Heart right ventricle (tissue), 16 donors: ENCODE measurements around the gene CERS6. TPM values are rescaled to one million over a fixed set of nuclear protein-coding genes. Genes with fewer than 3 reads are reported as not detected.
"Not testable (repeated sequence)": the region's sequence is repeated elsewhere in the genome, so short reads cannot be mapped to it uniquely, and the experiment has no call there.

Experiments used
- ATAC-seq, 8 donors: fragments of 200-7000 bp; cut with Tn5 transposase; one replicate each; pipeline ENCODE4 v1.9.1; 2020; ENCODE audit warnings: mild to moderate bottlenecking in 8 of 8, moderate library complexity in 8 of 8, moderate number of reproducible peaks in 1 of 8
- DNase-seq, 2 donors: peaks; one replicate each; pipeline ENCODE4 v3.0.0-alpha.2; 2020
- H3K27ac ChIP-seq, 10 donors: fragments of 200-600 bp; sonication (generic) in 2 of 10; one replicate each; pipeline versions ENCODE4 v1.5.0 to v1.8.0; 2020 to 2022; ENCODE audit warnings: mild to moderate bottlenecking in 3 of 10
- H3K27me3 ChIP-seq, 7 donors: fragments of 200-600 bp; one replicate each; pipeline ENCODE4 v1.8.0; 2021 to 2022; ENCODE audit warnings: mild to moderate bottlenecking in 2 of 7
- H3K36me3 ChIP-seq, 9 donors: fragments of 200-600 bp; sonication (generic) in 1 of 9; one replicate each; pipeline versions ENCODE4 v1.5.0 to v1.8.0; 2020 to 2022; ENCODE audit warnings: mild to moderate bottlenecking in 2 of 9
- H3K4me1 ChIP-seq, 9 donors: fragments of 200-600 bp; sonication (generic) in 1 of 9; one replicate each; pipeline versions ENCODE4 v1.5.0 to v1.8.0; 2020 to 2022; ENCODE audit warnings: mild to moderate bottlenecking in 4 of 9
- H3K4me3 ChIP-seq, 10 donors: fragments of 200-600 bp; sonication (generic) in 2 of 10; one replicate each; pipeline versions ENCODE4 v1.5.0 to v1.8.0; 2020 to 2022; ENCODE audit warnings: mild to moderate bottlenecking in 7 of 10, moderate library complexity in 2 of 10
- H3K9me3 ChIP-seq, 11 donors: fragments of 200-600 bp in 10 of 11; sonication (generic) in 2 of 11; one replicate each; pipeline versions ENCODE4 v1.5.0 to v1.8.0; 2013 to 2022; ENCODE audit warnings: mild to moderate bottlenecking in 2 of 11, control low read depth in 1 of 11, moderate library complexity in 1 of 11
- CTCF ChIP-seq, 9 donors: fragments of 200-600 bp; sonication (generic) in 2 of 9; IDR thresholded peaks; one replicate each; pipeline versions ENCODE4 v1.5.0 to v1.8.0; 2021 to 2022; ENCODE audit warnings: antibody characterized with exemption in 9 of 9, mild to moderate bottlenecking in 5 of 9, moderate library complexity in 1 of 9
- WGBS, 2 donors: extraction: QIAGEN DNeasy Blood & Tissue Kit; methylation state at CpG; one replicate each; pipeline ENCODE4 v1.1.7; 2013; ENCODE audit warnings: inconsistent platforms in 1 of 2; 5-methylcytosine and 5-hydroxymethylcytosine counted together
- intact Hi-C, 10 donors: fragments of 100-400 bp; cut with DNase I; formaldehyde crosslinking; loops; one replicate each; pipeline versions ENCODE4 v1.11.1 to v1.14.2; 2022
- long read RNA-seq, 3 donors: library from polyadenylated mRNA; unstranded; transcript quantifications; one replicate each; pipeline ENCODE4 v2.0.0, GENCODE V29; 2020 to 2021
- polyA plus RNA-seq, 2 donors: library from polyadenylated mRNA; stranded (reverse); fragments of 200-250 nt; gene quantifications; one replicate each; pipeline ENCODE4 v1.2.3, GENCODE V29; 2013
- total RNA-seq, 10 donors: library from RNA; stranded (reverse); fragmentation: NEBNext Ultra II Directional in 3 of 10; extraction: Animal tissue kit (Norgen Biotek cat#: 25700) in 3 of 10; gene quantifications; one replicate each; pipeline versions ENCODE4 v1.2.1 to v1.2.4, GENCODE V29; 2021 to 2023
- donor health status: Arrhythmogenic right ventricular cardiomyopathy.
- donor health status: ischemic (EF 13 %, LVEDD 7.1; RV severe dilation, severe dysfunction).
- donor health status: healthy with polysubstance abuse.
- donor health status: DM: no; HTN: yes; CAD: no.
- donor health status: DM: no; HTN: no; CAD: no.
- donor health status: ischemic (EF 25% LVEDD 6.9; RV normal size, moderate dysfunction).
- donor health status: ischemic (EF 25% LVEDD 5.7; RV mildly dilated, moderate dysfunction).
- donor health status: healthy.
- donor health status: DM: yes; HTN: yes; CAD: no.
- donor health status: Ischemic cardiomyopathy.
- donor health status: ischemic (EF 35%, LVEDD 5.7; RV mildly dilated, moderate dysfunction).
- donor health status: nonischemic (EF 11% LVEDD 7.7; RV severe dilation, severe dysfunction).
- donor health status: DM: yes; HTN: yes; CAD: no.
- donor health status: PGD.
- donor health status: ischemic (EF 29% LVEDD 5.4; RV normal size, mild dysfunction).
- donor health status: nonischemic (EF 23%, LVEDD 6.1; RV moderate dilation, normal function).

CERS6 gene
- total RNA-seq (10 to 100 TPM; 47.4 to 76.3 (median 58.2) TPM), polyA plus RNA-seq (10 to 100 TPM; 20.5 to 22.6 TPM)
- long read RNA-seq, donor 1, full-length matches to known transcripts: 22 of 30 reads
- long read RNA-seq, donor 1, partial matches to known transcripts: 2 of 30 reads
- long read RNA-seq, donor 1, other reads (novel, unspliced or antisense): 6 of 30 reads
- long read RNA-seq, donor 2, full-length matches to known transcripts: 23 of 59 reads
- long read RNA-seq, donor 2, partial matches to known transcripts: 21 of 59 reads
- long read RNA-seq, donor 2, other reads (novel, unspliced or antisense): 15 of 59 reads
- long read RNA-seq, donor 3, full-length matches to known transcripts: 7 of 22 reads
- long read RNA-seq, donor 3, partial matches to known transcripts: 1 of 22 reads
- long read RNA-seq, donor 3, other reads (novel, unspliced or antisense): 14 of 22 reads

- intact Hi-C loops: loop anchor here in 6 of 10 donors (2.0 to 10.0 kb wide), 8 partner anchors 61 to 299 kb away; no protein-coding TSS in a partner anchor
- Histone ChIP-seq H3K4me3 (peak within 1 kb of the TSS; percentile 71 to 97 (median 84)), H3K4me1 (peaks cover 0 to 36% (median 7%) of the 10 kb centered on the region in 9 donors), H3K27ac (peak within 1 kb of the TSS; percentile 66 to 93 (median 84)), H3K36me3 (no peaks in the 10 kb centered on the region), H3K9me3 (peaks cover 0 to 10% (median 0%) of the 10 kb centered on the region in 11 donors), H3K27me3 (no peaks in the 10 kb centered on the region)
- ATAC-seq (peak; percentile 96 to 99 (median 98)), DNase-seq (peak; percentile 96 to 97)
- TF ChIP-seq CTCF (IDR thresholded peaks at IDR 0.05): no peak
- 2% methylated on average over 57 to 72 of the region's 72 CpGs for WGBS, 2 donors
These were observed at the start of gene CERS6 for GRCh38 chr2:168455645-168456520. TSS of gene CERS6 (plus strand) at chr2:168456272. CDS start at chr2:168456449, 177 bp downstream.

GRCh38 chr2:168412301-168412700 is 43.8 kb upstream of the CERS6 start:
- H3K27me3 ChIP-seq, H3K4me3 ChIP-seq, H3K36me3 ChIP-seq, H3K4me1 ChIP-seq, ATAC-seq, intact Hi-C loops, DNase-seq, H3K27ac ChIP-seq: not testable (repeated sequence)
- WGBS, 2 donors: 82 to 88% methylated on average over 5 of the region's 5 CpGs
- peaks cover 0 to 22% (median 0%) of the 10 kb centered on the region in 11 donors for H3K9me3 ChIP-seq

- H3K27me3 ChIP-seq, H3K36me3 ChIP-seq, intact Hi-C loops, ATAC-seq, H3K4me3 ChIP-seq, H3K27ac ChIP-seq, H3K4me1 ChIP-seq, DNase-seq: not testable (repeated sequence)
- H3K9me3 ChIP-seq: peaks cover 0 to 14% (median 0%) of the 10 kb centered on the region in 11 donors
- WGBS, 2 donors: 89 to 92% methylated on average over 3 of the region's 3 CpGs
These were observed 43.0 kb upstream of the CERS6 start for GRCh38 chr2:168413101-168413500.

GRCh38 chr2:168416555-168416954 is 39.5 kb upstream of the CERS6 start:
- no peak overlapping the region for H3K27ac ChIP-seq
- H3K4me3 ChIP-seq: no peak overlapping the region
- intact Hi-C loops: no loop called here
- H3K36me3 ChIP-seq: no peaks in the 10 kb centered on the region
- DNase-seq: no peak
- H3K4me1 ChIP-seq: no peaks in the 10 kb centered on the region
- peaks cover 0 to 5% (median 0%) of the 10 kb centered on the region in 11 donors for H3K9me3 ChIP-seq
- no peak for ATAC-seq
- H3K27me3 ChIP-seq: no peaks in the 10 kb centered on the region
- no peak for TF ChIP-seq CTCF (IDR thresholded peaks at IDR 0.05)

GRCh38 chr2:168422584-168422983 is 33.5 kb upstream of the CERS6 start:
- no peaks in the 10 kb centered on the region for H3K36me3 ChIP-seq
- no peak overlapping the region for H3K27ac ChIP-seq
- no peak overlapping the region for H3K4me3 ChIP-seq
- no peak for TF ChIP-seq CTCF (IDR thresholded peaks at IDR 0.05)
- no peak for ATAC-seq
- H3K9me3 ChIP-seq: no peaks in the 10 kb centered on the region
- no peaks in the 10 kb centered on the region for H3K4me1 ChIP-seq
- no peak for DNase-seq
- intact Hi-C loops: no loop called here
- no peaks in the 10 kb centered on the region for H3K27me3 ChIP-seq
